Measurements from ENCODE around the gene IMPA2. TPM values are rescaled to one million over a fixed set of nuclear protein-coding genes. Genes with fewer than 3 reads are reported as not detected.

IMPA2 gene
- total and polyA plus RNA-seq, 2 of the 8 experiments (the other 6 are each of a cell fraction or from before 2014, with no cell fraction given): 102 to 140 TPM

DNA sequence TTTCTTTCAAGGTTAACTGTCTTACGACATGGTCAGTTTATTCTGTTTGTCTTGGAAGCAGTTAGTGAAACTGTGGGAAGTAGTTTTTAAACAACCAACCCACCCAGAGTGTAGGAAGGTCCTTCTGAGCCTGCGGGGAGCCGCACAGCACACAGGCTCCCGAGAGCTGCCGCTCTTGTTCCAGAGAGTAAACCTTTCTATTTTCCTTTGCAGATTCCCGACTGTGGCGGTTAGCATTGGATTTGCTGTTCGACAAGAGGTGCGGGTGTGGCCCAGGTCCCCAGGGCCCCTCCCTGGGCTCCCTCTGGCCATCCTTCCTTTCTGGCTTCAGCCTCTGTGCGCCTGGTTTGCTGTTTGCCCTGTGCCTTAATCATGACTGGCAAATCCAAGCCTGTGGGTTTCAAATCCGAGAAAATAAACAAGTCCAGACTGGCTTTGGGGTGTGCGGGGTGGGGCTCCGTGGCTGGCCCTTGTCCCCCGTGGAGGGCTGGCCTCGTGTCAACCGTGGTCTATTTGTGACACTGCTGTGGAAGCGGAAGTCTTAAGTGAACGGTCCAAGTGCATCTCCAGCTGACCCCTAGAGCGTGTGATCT is 30.7 kb downstream of the IMPA2 start (continued):
- TF ChIP-seq, protein P1, sequence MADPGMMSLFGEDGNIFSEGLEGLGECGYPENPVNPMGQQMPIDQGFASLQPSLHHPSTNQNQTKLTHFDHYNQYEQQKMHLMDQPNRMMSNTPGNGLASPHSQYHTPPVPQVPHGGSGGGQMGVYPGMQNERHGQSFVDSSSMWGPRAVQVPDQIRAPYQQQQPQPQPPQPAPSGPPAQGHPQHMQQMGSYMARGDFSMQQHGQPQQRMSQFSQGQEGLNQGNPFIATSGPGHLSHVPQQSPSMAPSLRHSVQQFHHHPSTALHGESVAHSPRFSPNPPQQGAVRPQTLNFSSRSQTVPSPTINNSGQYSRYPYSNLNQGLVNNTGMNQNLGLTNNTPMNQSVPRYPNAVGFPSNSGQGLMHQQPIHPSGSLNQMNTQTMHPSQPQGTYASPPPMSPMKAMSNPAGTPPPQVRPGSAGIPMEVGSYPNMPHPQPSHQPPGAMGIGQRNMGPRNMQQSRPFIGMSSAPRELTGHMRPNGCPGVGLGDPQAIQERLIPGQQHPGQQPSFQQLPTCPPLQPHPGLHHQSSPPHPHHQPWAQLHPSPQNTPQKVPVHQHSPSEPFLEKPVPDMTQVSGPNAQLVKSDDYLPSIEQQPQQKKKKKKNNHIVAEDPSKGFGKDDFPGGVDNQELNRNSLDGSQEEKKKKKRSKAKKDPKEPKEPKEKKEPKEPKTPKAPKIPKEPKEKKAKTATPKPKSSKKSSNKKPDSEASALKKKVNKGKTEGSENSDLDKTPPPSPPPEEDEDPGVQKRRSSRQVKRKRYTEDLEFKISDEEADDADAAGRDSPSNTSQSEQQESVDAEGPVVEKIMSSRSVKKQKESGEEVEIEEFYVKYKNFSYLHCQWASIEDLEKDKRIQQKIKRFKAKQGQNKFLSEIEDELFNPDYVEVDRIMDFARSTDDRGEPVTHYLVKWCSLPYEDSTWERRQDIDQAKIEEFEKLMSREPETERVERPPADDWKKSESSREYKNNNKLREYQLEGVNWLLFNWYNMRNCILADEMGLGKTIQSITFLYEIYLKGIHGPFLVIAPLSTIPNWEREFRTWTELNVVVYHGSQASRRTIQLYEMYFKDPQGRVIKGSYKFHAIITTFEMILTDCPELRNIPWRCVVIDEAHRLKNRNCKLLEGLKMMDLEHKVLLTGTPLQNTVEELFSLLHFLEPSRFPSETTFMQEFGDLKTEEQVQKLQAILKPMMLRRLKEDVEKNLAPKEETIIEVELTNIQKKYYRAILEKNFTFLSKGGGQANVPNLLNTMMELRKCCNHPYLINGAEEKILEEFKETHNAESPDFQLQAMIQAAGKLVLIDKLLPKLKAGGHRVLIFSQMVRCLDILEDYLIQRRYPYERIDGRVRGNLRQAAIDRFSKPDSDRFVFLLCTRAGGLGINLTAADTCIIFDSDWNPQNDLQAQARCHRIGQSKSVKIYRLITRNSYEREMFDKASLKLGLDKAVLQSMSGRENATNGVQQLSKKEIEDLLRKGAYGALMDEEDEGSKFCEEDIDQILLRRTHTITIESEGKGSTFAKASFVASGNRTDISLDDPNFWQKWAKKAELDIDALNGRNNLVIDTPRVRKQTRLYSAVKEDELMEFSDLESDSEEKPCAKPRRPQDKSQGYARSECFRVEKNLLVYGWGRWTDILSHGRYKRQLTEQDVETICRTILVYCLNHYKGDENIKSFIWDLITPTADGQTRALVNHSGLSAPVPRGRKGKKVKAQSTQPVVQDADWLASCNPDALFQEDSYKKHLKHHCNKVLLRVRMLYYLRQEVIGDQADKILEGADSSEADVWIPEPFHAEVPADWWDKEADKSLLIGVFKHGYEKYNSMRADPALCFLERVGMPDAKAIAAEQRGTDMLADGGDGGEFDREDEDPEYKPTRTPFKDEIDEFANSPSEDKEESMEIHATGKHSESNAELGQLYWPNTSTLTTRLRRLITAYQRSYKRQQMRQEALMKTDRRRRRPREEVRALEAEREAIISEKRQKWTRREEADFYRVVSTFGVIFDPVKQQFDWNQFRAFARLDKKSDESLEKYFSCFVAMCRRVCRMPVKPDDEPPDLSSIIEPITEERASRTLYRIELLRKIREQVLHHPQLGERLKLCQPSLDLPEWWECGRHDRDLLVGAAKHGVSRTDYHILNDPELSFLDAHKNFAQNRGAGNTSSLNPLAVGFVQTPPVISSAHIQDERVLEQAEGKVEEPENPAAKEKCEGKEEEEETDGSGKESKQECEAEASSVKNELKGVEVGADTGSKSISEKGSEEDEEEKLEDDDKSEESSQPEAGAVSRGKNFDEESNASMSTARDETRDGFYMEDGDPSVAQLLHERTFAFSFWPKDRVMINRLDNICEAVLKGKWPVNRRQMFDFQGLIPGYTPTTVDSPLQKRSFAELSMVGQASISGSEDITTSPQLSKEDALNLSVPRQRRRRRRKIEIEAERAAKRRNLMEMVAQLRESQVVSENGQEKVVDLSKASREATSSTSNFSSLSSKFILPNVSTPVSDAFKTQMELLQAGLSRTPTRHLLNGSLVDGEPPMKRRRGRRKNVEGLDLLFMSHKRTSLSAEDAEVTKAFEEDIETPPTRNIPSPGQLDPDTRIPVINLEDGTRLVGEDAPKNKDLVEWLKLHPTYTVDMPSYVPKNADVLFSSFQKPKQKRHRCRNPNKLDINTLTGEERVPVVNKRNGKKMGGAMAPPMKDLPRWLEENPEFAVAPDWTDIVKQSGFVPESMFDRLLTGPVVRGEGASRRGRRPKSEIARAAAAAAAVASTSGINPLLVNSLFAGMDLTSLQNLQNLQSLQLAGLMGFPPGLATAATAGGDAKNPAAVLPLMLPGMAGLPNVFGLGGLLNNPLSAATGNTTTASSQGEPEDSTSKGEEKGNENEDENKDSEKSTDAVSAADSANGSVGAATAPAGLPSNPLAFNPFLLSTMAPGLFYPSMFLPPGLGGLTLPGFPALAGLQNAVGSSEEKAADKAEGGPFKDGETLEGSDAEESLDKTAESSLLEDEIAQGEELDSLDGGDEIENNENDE (IDR thresholded peaks at IDR 0.05; ENCODE audit: insufficient replicate concordance, low read length): no peak
- no peak for TF ChIP-seq CTBP2 (IDR thresholded peaks at IDR 0.05; ENCODE audit: borderline replicate concordance, insufficient read depth, insufficient read length, low read length)
- no peak for TF ChIP-seq BACH1 (IDR thresholded peaks at IDR 0.05; ENCODE audit: low read length)
- TF ChIP-seq CHD1 (IDR thresholded peaks at IDR 0.05; ENCODE audit: low read depth, low read length): no peak
- TF ChIP-seq ZNF274 (IDR thresholded peaks at IDR 0.05; ENCODE audit: borderline replicate concordance, extremely low read depth, low read length): no peak
- no peak for TF ChIP-seq GTF2F1 (IDR thresholded peaks at IDR 0.05; ENCODE audit: borderline replicate concordance, low read depth, low read length)
- no peak for TF ChIP-seq ASH2L (IDR thresholded peaks at IDR 0.05; ENCODE audit: low read length)
- TF ChIP-seq, protein P2, sequence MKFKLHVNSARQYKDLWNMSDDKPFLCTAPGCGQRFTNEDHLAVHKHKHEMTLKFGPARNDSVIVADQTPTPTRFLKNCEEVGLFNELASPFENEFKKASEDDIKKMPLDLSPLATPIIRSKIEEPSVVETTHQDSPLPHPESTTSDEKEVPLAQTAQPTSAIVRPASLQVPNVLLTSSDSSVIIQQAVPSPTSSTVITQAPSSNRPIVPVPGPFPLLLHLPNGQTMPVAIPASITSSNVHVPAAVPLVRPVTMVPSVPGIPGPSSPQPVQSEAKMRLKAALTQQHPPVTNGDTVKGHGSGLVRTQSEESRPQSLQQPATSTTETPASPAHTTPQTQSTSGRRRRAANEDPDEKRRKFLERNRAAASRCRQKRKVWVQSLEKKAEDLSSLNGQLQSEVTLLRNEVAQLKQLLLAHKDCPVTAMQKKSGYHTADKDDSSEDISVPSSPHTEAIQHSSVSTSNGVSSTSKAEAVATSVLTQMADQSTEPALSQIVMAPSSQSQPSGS (IDR thresholded peaks at IDR 0.05; ENCODE audit: low read length): no peak
- TF ChIP-seq CBX5 (IDR thresholded peaks at IDR 0.05; ENCODE audit: low read depth, low read length): no peak
- no peak for TF ChIP-seq JUND (IDR thresholded peaks at IDR 0.05; ENCODE audit: low read length)

Measured in H1 (cell line).